Activated CD4-positive, alpha-beta T cell treated with anti-CD3 and anti-CD28 coated beads, Interleukin-2, amount 50 U/mL, for 4 hours (primary cell): ENCODE results near the gene ZBTB17.
"Not testable (repeated sequence)": the region's sequence is repeated elsewhere in the genome, so short reads cannot be mapped to it uniquely, and the experiment has no call there.

Experiments used
- DNase-seq, 2 experiments: peaks; one replicate each; pipeline ENCODE4 v3.0.0-alpha.2; 2020

Gene ZBTB17

DNA sequence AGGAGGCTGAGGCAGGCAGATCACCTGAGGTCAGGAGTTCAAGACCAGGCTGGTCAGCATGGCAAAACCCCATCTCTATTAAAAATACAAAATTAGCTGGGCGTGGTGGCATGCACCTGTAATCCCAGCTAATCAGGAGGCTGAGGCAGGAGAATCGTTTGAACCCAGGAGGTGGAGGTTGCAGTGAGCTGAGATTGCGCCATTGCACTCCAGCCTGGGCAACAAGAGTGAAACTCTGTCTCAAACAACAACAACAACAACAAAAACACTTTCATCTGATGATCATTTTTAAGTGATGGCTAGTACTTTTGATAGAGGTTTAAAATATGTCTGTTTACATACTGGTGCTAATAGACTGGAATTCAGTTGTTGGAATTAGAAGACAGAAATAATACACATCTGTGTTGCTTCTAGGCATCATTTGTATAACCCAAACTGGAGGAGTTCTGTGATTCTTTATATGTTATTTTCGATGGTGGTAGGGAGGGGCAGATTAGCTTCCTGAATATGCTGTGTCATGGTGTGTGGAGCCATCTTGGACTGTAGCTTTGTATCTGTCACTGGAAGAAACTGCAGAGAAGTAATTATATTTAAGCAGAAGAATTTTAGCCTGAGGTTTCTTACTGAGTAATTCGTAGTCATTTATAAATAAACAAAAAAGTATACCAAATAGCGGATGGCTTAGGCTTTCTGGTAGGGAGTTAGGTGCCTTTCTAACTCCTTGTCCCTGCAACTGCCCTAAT lies 82.9 kb downstream of the ZBTB17 start:
- DNase-seq, result not testable (repeated sequence)
